H1 (cell line): ENCODE measurements around the gene APP. TPM values are rescaled to one million over a fixed set of nuclear protein-coding genes. Genes with fewer than 3 reads are reported as not detected.

ENCODE experiments used
- CBX5 ChIP-seq: fragments of 300-800, 300-1000 bp; sonication (generic); IDR thresholded peaks from 2 replicates; pipeline ENCODE4 v1.7.1; 2016; ENCODE audit warnings: antibody characterized with exemption, low read length, low read depth
- polyA plus RNA-seq, 7 experiments: library from polyadenylated mRNA; depleted of rRNA in 3 of 7; stranded (reverse) in 5 of 7; unstranded in 2 of 7; fragments of >200 nt in 5 of 7; fragments of 200-250 nt in 2 of 7; gene quantifications; 1 replicate in 5 of 7; 2 replicates in 1 of 7; 4 replicates in 1 of 7; pipeline versions ENCODE4 v1.2.1 to v1.2.3, GENCODE V29; 2011 to 2013; ENCODE audit warnings: missing spikeins in 2 of 7, mixed read lengths in 2 of 7
- total RNA-seq: library from RNA; stranded (reverse); fragmentation: NEBNext Ultra II Directional; extraction: Animal tissue kit (Norgen Biotek cat#: 25700); gene quantifications from 2 replicates; pipeline ENCODE4 v1.2.1, GENCODE V29; 2021

Gene APP
- total and polyA plus RNA-seq, 2 of the 8 experiments (the other 6 are each of a cell fraction or from before 2014, with no cell fraction given) = 375 to 551 TPM

DNA sequence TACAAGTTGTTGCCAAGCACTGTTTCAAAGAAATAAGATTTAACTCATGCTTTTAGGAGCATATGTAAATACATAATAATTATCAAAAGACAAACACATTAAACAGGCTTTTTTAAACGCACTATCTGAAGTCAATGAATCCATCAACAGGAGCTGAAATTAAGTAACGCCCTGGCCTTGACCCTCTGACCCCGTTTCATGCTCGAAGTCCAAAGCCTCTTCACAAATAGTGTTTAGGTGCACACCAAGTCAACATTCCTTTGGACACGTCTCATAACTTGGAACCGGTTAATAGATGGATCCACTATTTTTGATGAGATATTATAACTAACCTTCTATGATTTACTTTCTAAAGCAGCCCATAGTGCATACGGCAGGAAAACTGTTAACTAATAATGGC, 226.5 kb downstream of the APP start (continued):
- no peak for TF ChIP-seq CBX5
- TF ChIP-seq, all 59 proteins: peak for 0
